Pancreas (tissue), 10 donors: ENCODE results near the gene TUBB2A. TPM values are rescaled to one million over a fixed set of nuclear protein-coding genes. Genes with fewer than 3 reads are reported as not detected.
"Not testable (repeated sequence)": the region's sequence is repeated elsewhere in the genome, so short reads cannot be mapped to it uniquely, and the experiment has no call there.

Experiments used
- ATAC-seq, 4 donors: fragments of 200-7000 bp; cut with Tn5 transposase; one replicate each; pipeline versions ENCODE4 v1.8.0 to v1.9.1; 2020; ENCODE audit warnings: mild to moderate bottlenecking in 4 of 4, moderate library complexity in 4 of 4
- DNase-seq, 6 donors: peaks; one replicate each; pipeline ENCODE4 v3.0.0-alpha.2; 2020
- FAIRE-seq: peaks from 2 replicates; lab custom pipeline; 2012; peaks lifted over from hg19 to GRCh38; lab: Jason Lieb, UNC
- H3K27ac ChIP-seq, 4 donors: fragments of 200-600 bp; sonication (generic); 1 replicate in 3 of 4; 2 replicates in 1 of 4; pipeline versions ENCODE4 v1.5.0 to v1.8.0; 2020
- H3K27me3 ChIP-seq, 4 donors: fragments of 200-600 bp; one replicate each; pipeline ENCODE4 v1.8.0; 2021
- H3K36me3 ChIP-seq, 3 donors: fragments of 200-600 bp; sonication (generic) in 1 of 3; one replicate each; pipeline versions ENCODE4 v1.5.0 to v1.8.0; 2020 to 2021
- H3K4me1 ChIP-seq, 3 donors: fragments of 200-600 bp; one replicate each; pipeline ENCODE4 v1.8.0; 2021
- H3K4me3 ChIP-seq, 4 donors: fragments of 200-600 bp; sonication (generic) in 2 of 4; one replicate each; pipeline versions ENCODE4 v1.5.0 to v1.8.0; 2020 to 2021
- H3K9me3 ChIP-seq, 4 donors: fragments of 200-600 bp; one replicate each; pipeline ENCODE4 v1.8.0; 2021
- WGBS, 2 donors: extraction: QIAGEN DNeasy Blood & Tissue Kit; methylation state at CpG; one replicate each; pipeline ENCODE4 v1.1.7; 2013; 5-methylcytosine and 5-hydroxymethylcytosine counted together
- intact Hi-C, 3 donors: fragments of 100-400 bp; cut with DNase I; formaldehyde crosslinking; loops; one replicate each; pipeline versions ENCODE4 v1.11.1 to v1.14.2; 2022
- polyA plus RNA-seq, 2 donors: library from polyadenylated mRNA; stranded (reverse); fragments of 200-250 nt; gene quantifications; one replicate each; pipeline ENCODE4 v1.2.3, GENCODE V29; 2013
- total RNA-seq, 6 donors: library from RNA; stranded (reverse); fragmentation: NEBNext Ultra II Directional in 4 of 6; extraction: Animal tissue kit (Norgen Biotek cat#: 25700) in 4 of 6; gene quantifications; one replicate each; pipeline versions ENCODE4 v1.2.1 to v1.2.4, GENCODE V29; 2021 to 2023
- TF ChIP-seq, protein P1 (sequence below), 4 donors: fragments of 200-600 bp; sonication (generic) in 3 of 4; IDR thresholded peaks; one replicate each; pipeline versions ENCODE4 v1.5.0 to v1.8.0; 2021; ENCODE audit warnings: antibody characterized with exemption in 4 of 4
- donor health status: healthy with polysubstance abuse.
- donor health status: DM: no; HTN: no; CAD: no; lungs with moderate emphysema.
- donor health status: DM: no; HTN: no; CAD: no.
- donor health status: control.
- donor health status: control.
- donor health status: Bipolar disorder and iron deficiency.
- donor health status: DM: yes; HTN: yes; CAD: no.
- donor health status: DM: no; HTN: no; CAD: no.
- donor health status: DM: no; HTN: no; CAD: no.
- donor health status: DM: yes; HTN: yes; CAD: no.

Gene TUBB2A
- total and polyA plus RNA-seq, 8 donors, result 16.3 to 55.9 (median 20.8) TPM

DNA sequence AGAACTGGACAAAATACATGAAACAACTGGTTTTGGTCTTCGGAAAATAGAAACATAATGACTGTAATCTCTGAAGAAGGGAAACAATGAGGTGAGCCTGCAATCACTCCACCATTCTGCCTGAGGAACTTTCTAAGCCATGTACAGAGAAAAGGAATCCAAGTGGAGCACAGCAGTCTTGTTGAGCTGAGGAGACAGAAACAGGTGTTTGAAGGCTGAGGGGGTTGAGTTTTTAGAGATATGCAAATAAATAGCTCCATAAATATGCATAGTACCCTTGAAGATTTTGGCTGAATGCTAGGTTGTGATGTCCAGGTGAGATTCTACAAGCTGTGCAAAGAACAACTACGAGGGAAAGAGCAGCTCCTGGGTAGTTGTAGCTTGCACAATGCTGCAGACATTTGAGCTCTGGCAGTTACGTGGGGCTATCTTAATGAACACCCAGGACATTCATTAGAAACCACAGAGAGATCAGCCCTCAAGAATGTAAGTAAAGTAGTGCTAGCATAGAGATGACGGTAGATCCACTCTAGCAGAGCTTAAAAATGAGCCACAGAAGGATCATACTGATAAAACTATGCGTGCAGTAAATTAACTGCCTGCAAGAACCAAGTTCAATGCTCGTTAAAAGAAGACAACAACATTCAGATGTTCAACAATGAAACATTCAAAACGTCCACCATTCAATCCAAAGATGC, 45.8 kb upstream of the TUBB2A start:
- FAIRE-seq (no peak), ATAC-seq (no peak), DNase-seq (no peak)
- intact Hi-C loops, result no loop called here
- Histone ChIP-seq H3K4me1 (no peaks in the 10 kb centered on the region), H3K4me3 (no peak overlapping the region), H3K27ac (no peak overlapping the region), H3K27me3 (no peaks in the 10 kb centered on the region), H3K9me3 (no peaks in the 10 kb centered on the region), H3K36me3 (no peaks in the 10 kb centered on the region)
- 64 to 75% methylated on average over 7 of the region's 7 CpGs for WGBS, 2 donors
- TF ChIP-seq, protein P1, sequence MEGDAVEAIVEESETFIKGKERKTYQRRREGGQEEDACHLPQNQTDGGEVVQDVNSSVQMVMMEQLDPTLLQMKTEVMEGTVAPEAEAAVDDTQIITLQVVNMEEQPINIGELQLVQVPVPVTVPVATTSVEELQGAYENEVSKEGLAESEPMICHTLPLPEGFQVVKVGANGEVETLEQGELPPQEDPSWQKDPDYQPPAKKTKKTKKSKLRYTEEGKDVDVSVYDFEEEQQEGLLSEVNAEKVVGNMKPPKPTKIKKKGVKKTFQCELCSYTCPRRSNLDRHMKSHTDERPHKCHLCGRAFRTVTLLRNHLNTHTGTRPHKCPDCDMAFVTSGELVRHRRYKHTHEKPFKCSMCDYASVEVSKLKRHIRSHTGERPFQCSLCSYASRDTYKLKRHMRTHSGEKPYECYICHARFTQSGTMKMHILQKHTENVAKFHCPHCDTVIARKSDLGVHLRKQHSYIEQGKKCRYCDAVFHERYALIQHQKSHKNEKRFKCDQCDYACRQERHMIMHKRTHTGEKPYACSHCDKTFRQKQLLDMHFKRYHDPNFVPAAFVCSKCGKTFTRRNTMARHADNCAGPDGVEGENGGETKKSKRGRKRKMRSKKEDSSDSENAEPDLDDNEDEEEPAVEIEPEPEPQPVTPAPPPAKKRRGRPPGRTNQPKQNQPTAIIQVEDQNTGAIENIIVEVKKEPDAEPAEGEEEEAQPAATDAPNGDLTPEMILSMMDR (IDR thresholded peaks at IDR 0.05), result no peak

DNA sequence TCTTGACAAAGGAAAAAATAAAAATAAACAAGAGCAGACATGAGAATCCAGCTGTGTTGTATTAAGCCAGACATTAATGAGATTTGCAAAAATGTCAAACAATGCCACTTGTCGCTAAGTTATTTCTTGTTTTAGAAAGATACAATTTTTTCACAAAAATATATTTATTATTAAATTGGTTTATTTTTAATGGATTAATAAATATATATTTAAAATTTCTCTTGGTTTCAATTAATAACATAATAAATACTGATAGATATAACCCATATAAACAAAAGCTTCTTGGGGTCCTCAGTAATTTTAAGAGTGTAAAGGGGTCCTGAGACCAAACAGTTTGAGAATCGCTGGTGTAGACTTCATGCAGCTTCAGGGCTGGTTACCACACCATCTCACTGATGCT, 44.0 kb upstream of the TUBB2A start:
- ATAC-seq, result no peak
- peaks cover 0 to 5% (median 0%) of the 10 kb centered on the region in 3 donors for H3K4me1 ChIP-seq
- TF ChIP-seq, protein P1 (IDR thresholded peaks at IDR 0.05), result no peak
- intact Hi-C loops, result no loop called here
- WGBS, 2 donors, result 94 to 96% methylated on average over 2 of the region's 2 CpGs
- FAIRE-seq, result no peak
- no peak for DNase-seq
- no peak overlapping the region for H3K4me3 ChIP-seq
- no peaks in the 10 kb centered on the region for H3K36me3 ChIP-seq
- H3K27me3 ChIP-seq, result no peaks in the 10 kb centered on the region
- no peaks in the 10 kb centered on the region for H3K9me3 ChIP-seq
- H3K27ac ChIP-seq, result no peak overlapping the region

DNA sequence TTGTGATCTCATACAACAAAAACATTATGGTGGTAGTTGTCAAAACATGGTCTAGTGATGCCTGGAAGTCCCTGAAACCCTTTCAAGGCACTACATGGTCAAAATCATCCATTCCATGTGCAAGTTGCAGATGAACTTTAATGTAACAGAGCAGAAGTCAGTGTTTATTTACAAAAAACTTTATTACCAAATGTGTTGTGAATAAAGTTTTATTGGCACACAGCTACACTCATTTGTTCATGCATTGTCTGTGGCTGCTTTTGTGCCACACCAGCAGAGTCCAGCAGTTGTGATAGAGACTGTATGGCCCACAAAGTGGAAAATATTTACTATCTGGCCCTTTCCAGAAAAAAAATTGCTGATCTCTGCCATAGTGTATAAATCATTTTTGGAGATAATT, 43.3 kb upstream of the TUBB2A start:
- FAIRE-seq, result no peak
- Histone ChIP-seq H3K4me1 (peaks cover 0 to 5% (median 0%) of the 10 kb centered on the region in 3 donors), H3K9me3 (no peaks in the 10 kb centered on the region), H3K4me3 (no peak overlapping the region), H3K27ac (no peak overlapping the region), H3K27me3 (no peaks in the 10 kb centered on the region), H3K36me3 (no peaks in the 10 kb centered on the region)
- no peak for DNase-seq
- TF ChIP-seq, protein P1 (IDR thresholded peaks at IDR 0.05), result no peak
- ATAC-seq, result no peak
- intact Hi-C loops, result no loop called here

DNA sequence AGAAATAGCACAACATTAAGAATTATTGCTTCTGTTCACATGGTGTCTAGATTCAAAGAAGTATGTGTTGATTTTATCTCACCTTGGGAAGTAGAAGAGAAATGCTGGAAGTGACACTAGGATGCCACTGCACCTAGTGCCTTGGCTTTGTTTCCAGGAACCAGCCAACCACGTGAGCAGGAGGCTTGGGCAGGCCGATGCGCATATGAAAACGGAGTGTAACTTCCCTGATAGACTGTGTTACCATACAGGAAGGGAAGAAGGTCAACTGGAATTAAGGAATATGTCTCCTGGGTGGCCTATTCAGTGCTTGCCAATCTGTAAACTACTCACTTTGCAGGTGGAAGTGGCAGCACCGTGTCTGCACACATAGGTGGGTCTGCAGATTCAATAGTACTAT, 42.0 kb upstream of the TUBB2A start:
- TF ChIP-seq, protein P1 (IDR thresholded peaks at IDR 0.05), result no peak
- H3K36me3 ChIP-seq, result no peaks in the 10 kb centered on the region
- H3K27me3 ChIP-seq, result no peaks in the 10 kb centered on the region
- FAIRE-seq (no peak), ATAC-seq (no peak), DNase-seq (no peak)
- no peak overlapping the region for H3K4me3 ChIP-seq
- no peaks in the 10 kb centered on the region for H3K9me3 ChIP-seq
- intact Hi-C loops, result no loop called here
- 82 to 90% methylated on average over 5 of the region's 5 CpGs for WGBS, 2 donors
- H3K4me1 ChIP-seq, result peaks cover 0 to 5% (median 0%) of the 10 kb centered on the region in 3 donors
- no peak overlapping the region for H3K27ac ChIP-seq

DNA sequence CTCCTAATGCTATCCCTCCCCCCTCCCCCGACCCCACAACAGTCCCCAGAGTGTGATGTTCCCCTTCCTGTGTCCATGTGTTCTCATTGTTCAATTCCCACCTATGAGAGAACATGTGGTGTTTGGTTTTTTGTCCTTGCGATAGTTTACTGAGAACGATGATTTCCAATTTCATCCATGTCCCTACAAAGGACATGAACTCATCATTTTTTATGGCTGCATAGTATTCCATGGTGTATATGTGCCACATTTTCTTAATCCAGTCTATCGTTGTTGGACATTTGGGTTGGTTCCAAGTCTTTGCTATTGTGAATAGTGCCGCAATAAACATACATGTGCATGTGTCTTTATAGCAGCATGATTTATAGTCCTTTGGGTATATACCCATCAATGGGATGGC, 40.4 kb upstream of the TUBB2A start:
- H3K27ac ChIP-seq, intact Hi-C loops, ATAC-seq, H3K36me3 ChIP-seq, H3K9me3 ChIP-seq, H3K27me3 ChIP-seq, FAIRE-seq, H3K4me3 ChIP-seq, H3K4me1 ChIP-seq, DNase-seq: not testable (repeated sequence)
- WGBS, 2 donors, result 60 to 70% methylated on average over 3 to 4 of the region's 5 CpGs
